CD4-positive, alpha-beta T cell treated with Interferon alpha-2 for 1 hour (primary cell): Measurements from ENCODE around the gene ZIM2.

Source experiments
- DNase-seq, 2 donors: peaks; one replicate each; pipeline ENCODE4 v3.0.0-alpha.2; 2020 to 2022

The ZIM2 gene

DNA sequence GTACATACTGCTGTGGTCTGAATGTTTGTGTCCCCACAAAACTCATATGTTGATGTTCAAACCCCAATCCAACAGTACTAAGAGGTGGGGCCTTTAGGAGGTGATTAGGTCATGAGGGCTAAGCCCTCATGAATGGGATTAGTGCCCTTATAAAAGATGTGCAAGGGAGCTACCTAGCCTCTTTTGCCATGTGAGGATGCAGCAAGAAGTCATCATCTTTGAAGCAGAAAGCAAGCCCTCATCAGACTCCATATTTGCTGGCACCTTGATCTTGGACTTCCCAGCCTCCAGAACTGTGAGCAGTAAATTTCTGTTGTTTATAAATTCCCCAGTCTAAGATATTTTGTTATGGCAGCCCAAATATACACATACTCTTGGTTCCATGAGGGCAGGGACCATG, 33.9 kb downstream of the ZIM2 start:
- DNase-seq: no peak

DNA sequence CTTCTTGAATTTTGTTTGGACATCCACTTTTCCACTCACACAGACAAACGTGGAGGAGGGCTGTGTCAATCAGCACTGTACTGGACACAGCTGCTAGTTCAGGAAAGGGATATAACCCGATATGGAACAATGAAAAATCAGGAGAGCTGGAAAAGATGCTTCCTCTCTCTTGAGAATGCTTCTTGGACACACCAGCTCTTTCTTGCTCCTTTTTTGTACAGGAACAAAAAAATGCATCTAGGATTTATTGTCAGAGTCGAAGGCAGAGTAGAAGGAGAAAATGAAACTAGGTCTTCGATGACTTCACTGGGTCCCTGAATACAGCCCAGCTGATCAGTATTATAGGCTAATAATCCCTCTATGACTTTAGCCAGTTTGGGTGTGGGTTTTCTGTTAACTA, 62.2 kb downstream of the ZIM2 start:
- DNase-seq: no peak

DNA sequence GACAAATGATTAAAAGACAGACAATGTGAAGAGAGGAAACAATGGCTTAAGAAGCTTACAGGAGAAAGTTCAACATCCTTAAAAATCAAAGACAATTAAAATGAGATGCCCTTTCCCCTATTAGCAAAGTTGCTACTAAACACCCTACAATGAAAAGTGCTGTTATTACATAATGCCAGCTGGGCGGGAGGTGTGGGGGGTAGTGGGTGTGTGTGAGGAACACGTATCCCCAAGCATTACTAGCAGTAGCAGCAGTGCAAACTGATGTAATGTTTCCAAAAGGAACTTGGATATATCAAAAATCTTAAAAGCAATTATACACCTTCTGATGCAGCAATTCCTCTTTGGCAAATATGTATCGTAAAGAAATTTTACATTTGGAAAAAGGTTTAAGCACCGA, 70.9 kb downstream of the ZIM2 start:
- no peak for DNase-seq

DNA sequence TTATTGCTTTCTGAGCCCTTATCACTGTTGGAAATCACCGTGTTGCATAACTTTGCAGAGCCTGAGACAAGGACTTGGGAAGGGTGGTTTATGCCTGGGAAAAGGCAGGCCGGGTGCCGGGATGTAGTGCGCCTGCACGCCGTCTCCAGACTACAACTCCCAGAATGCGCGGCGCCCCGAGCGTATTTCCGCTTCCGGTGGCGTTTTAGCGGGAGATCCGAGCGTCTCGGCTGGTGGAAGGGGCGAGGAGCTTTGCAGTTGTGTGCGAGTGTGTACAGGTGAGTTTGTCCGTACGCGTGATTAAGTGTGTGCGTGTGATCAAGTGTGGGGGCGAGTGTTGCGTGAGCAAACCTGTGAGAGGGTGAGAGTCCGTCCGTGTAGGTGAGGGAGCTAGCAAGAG, 75.4 kb downstream of the ZIM2 start:
- DNase-seq: no peak

DNA sequence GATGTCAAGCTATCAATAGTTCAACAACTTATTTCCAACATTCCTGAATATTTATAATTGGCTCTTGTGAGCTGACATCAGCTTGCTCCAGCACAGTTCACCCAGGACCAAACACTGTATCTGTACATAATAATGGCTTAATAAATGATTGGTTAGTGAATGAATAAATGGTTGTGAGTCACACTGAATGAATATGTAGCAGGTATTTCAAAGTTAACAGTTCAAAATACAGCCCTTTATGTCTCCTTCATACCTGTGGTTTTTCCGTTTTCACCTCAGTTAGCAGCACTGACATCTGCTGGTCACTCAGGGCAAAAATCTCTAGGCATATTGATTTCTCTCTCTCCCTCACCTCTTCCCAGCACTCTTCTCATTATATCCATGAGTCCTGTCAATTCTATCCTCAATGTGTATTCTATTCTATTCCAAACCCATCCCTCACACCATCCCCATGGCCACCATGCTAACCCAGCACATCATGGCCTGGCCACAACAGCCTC, 76.3 kb downstream of the ZIM2 start:
- no peak for DNase-seq

DNA sequence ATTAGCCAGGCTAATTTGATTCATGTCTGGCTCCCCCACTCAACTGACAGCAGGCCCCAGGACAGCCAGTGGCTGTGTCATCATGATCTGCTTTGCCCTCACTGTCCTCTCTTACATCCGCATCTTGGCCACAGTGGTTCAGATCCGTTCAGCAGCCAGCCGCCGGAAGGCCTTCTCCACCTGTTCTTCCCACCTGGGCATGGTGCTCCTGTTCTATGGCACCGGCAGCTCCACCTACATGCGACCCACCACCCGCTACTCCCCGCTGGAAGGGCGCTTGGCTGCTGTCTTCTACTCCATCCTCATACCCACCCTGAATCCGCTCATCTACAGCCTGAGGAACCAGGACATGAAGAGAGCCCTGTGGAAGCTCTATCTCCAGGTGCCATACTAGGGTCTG, 79.7 kb downstream of the ZIM2 start:
- no peak for DNase-seq

DNA sequence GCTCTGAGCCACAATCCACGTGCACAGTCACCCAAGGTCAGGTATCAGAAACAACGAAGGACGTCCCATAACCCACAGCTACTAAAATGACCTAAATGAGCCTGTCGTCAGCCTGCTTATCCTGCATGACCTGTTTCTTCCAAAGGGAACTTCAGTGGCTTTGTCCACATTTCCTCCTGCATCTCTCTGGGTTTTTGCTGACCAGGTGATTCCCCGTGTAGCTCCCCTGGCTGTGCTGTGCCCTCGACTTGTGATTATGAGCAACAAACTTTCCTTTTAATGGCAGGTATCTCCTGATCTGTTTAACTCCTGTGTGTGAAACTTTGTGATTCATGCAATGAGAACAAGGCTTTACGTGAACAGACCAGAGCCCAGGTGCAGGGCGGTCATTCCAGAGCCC, 81.0 kb downstream of the ZIM2 start:
- DNase-seq: no peak

DNA sequence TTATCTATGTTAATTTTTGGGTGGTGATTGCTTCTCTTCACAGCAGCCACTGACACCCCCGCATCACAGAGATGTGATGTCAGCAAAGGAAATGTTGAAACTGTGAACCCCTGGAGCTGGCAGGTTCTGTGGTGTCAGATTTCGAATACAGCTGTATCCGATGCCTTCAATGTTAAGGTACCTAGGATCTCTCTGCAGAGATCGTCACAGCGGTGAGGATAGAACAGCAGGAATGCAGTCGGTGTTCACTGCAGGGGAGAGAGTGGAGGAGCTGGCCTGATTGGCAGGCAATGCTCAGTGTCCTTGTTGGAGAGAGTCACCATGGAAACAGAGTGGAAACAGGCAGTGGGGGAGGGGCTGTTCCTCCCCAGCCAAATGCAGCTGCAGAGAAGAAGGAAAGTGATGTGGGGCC, 89.4 kb downstream of the ZIM2 start:
- DNase-seq: no peak

DNA sequence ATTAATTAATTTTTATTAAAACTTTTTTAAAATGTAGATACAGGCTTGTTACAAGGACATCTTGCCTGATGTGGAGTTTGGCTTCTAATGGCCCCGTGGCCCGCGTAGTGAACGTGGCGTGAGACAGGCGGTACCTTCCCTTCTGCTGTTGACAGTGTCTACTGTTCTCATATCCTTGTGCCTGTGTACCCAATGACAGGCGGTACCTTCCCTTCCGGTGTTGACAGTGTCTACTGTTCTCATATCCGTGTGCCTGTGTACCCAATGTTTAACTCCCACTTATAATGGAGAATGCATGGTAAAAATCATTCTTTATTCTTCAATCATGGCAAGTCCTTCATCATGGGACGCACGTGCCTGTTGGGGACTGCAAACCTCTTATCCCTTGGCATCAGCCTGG, 89.9 kb downstream of the ZIM2 start:
- DNase-seq: no peak

DNA sequence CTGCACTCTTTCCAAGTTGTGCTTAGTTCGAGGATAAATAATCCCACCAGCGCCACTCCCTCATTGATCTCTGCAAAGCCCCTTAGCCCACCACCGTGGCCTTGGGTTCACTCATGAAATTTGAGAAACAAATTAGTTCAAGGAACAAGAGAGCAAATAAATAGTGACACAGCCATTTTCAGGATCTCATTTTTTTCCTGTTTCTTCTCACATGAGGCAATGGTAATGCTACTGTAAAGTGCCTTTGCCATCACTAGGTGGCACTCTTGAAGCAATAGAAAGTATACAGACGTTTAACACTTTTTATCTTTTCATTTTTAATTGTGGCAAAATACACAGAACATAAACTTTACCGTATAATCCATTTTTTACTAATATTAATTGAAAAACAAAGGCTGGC, 92.1 kb downstream of the ZIM2 start:
- DNase-seq: no peak

DNA sequence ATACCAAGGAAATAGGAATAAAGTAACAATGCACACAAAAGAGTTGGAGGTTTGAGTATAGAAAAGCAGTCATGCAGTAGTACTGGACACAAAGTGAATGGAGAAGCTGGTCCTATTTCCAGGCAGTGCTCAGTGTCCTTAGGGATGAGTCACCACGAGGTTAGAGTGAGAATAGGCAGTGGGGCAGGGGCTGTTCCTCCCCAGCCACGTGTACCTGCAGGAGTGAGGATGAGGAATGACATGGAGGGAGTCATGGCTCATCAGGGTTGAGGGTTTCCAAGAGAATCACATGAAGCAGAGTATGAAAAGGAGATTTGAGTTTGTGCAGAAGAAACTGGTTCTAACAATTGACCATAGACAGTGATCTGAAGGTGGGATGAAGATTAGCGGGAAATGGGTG, 94.2 kb downstream of the ZIM2 start:
- no peak for DNase-seq

DNA sequence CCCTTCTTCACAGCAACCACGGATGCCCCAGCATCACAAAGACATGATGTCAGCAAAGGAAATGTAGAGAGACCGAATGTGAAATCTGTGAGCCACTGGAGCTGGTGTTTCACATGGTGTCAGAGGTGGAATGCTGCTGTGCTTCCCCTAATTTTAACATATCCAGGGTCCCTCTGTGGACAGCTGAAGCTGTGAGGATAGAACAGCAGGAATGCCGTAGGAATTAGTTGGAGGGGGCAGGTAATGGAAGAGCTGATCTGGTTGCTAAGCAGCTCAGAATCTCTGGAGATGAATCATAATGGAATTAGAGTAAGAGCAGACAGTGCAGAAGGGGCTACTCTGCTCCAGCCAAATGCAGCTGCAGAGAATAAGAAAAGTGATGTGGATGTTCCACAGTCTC, 100.0 kb downstream of the ZIM2 start:
- no peak for DNase-seq

DNA sequence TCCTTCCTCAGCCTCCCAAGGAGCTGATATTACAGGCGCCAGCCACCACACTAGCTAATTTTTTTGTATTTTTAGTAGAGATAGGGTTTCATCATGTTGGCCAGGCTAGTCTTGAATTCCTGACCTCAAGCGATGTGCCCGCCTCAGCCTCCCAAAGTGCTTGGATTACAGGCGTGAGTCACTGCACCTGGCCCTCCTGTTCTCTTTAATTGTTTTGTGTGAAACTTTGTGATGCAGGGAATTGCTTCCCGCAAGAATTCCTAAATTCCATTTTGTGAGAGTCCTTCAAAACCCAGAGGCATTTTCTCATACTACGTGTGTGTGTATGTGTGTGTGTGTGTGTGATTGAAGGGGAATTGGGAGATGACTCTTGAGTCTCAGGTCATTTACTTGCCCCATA, 104.0 kb downstream of the ZIM2 start:
- DNase-seq: no peak

DNA sequence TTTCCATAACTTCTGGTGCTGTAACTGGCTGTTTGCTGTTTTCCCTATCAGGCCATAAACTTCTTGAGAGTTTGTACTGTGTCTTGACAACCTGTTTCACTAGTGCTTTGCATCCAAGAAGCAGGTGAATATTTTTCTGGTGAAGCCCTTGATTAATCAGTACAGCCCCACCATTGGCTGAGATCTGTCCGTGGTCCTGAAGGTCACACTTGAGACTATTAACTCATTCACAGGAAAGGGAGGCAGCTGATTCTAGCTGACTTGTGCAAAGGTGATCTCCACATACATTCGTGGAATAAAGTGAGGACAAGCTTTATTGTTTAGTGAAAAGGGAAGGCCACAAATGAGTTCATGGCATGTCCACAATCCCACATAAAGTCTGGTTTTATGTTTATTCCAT, 107.5 kb downstream of the ZIM2 start:
- no peak for DNase-seq

DNA sequence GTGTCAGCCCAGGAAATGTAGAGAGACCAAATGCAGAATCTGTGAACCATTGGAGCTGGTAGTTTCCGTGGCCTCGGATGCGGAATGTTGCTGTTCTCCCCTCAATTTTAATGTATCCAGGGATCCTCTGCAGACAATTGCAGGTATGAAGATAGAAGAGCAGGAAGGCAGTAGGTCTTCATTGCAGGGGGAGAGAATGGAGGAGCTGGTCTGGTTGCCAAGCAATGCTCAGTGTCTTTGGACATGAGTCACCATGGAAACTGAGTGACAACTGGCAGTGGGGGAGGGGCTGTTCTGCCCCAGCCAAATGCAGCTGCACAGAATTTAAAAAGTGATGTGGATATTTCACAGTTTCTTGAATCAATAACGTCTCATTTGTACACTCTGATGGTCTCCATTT, 112.8 kb downstream of the ZIM2 start:
- DNase-seq: no peak

DNA sequence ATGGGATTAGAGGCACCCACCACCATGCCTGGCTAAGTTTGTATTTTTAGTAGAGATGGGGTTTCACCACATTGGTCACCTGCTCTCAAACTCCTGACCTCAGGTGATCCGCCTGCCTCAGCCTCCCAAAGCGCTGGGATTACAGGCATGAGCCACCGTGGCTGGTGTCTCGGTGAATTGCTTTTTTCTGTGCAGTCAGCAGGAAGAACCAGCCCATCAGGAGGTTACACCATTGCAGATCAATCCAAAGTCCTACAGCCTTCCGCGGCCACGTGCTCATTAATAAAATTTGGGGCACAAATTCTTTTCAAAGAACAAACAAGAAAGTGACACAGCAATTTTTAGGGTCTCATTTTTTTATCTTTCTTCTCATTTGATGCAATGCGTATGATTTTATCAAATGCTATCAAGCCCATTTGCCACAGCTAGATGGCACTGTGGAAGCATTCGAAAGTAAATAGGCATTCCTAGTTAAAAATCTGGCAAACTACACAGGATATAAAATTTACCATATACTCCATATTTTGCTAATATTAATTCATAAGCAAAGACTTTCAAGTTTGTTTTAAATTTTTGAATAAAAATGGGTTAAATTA, 114.6 kb downstream of the ZIM2 start:
- DNase-seq: no peak
